DMS114 treated with DMSO at 0.1 percent for 48 hours (cell line): ENCODE results near the gene KANK4.

Experiments
- DNase-seq: peaks from one replicate; lab custom pipeline; 2025; ENCODE audit not compliant: unreplicated experiment; lab: John Stamatoyannopoulos, UW

KANK4 gene

GRCh38 chr1:62337706-62338631 is 18.7 kb upstream of the KANK4 start:
- DNase-seq, result no peak

GRCh38 chr1:62336995-62337705 is 17.9 kb upstream of the KANK4 start:
- DNase-seq, result no peak

- DNase-seq, result no peak
Measured at GRCh38 chr1:62336638-62336994, 17.4 kb upstream of the KANK4 start.

- no peak for DNase-seq
Measured at GRCh38 chr1:62335656-62336055, 16.4 kb upstream of the KANK4 start.

- DNase-seq, result no peak
Measured at GRCh38 chr1:62334434-62334985, 15.3 kb upstream of the KANK4 start.

GRCh38 chr1:62333441-62333840 is 14.2 kb upstream of the KANK4 start:
- no peak for DNase-seq

- DNase-seq, result no peak
Measured at GRCh38 chr1:62327360-62328055, 8.3 kb upstream of the KANK4 start.

- DNase-seq, result no peak
Measured at GRCh38 chr1:62325681-62326080, 6.4 kb upstream of the KANK4 start.

- no peak for DNase-seq
Measured at GRCh38 chr1:62325081-62325480, 5.8 kb upstream of the KANK4 start.

GRCh38 chr1:62321446-62321845 is 2.2 kb upstream of the KANK4 start:
- DNase-seq, result no peak

- DNase-seq, result no peak
Measured at GRCh38 chr1:62318320-62318755, 896 bp downstream of the KANK4 start.

GRCh38 chr1:62317021-62317768 is 2.0 kb downstream of the KANK4 start:
- no peak for DNase-seq

GRCh38 chr1:62316135-62316534 is 3.1 kb downstream of the KANK4 start:
- DNase-seq, result no peak

- DNase-seq, result no peak
Measured at GRCh38 chr1:62315387-62315786, 3.8 kb downstream of the KANK4 start.

GRCh38 chr1:62314454-62315350 is 4.5 kb downstream of the KANK4 start:
- no peak for DNase-seq

- no peak for DNase-seq
Measured at GRCh38 chr1:62312698-62313097, 6.5 kb downstream of the KANK4 start.

- no peak for DNase-seq
Measured at GRCh38 chr1:62311473-62311943, 7.7 kb downstream of the KANK4 start.

GRCh38 chr1:62309906-62310305 is 9.3 kb downstream of the KANK4 start:
- no peak for DNase-seq

- no peak for DNase-seq
Measured at GRCh38 chr1:62308606-62309005, 10.6 kb downstream of the KANK4 start.
